ENCODE data around the gene SUN1.
"Not testable (repeated sequence)": the region's sequence is repeated elsewhere in the genome, so short reads cannot be mapped to it uniquely, and the experiment has no call there.

The SUN1 gene

GRCh38 chr7:856444-857095 is 24.3 kb downstream of the SUN1 start:
- no peak for DNase-seq (ENCODE audit: low spot score)

DNA sequence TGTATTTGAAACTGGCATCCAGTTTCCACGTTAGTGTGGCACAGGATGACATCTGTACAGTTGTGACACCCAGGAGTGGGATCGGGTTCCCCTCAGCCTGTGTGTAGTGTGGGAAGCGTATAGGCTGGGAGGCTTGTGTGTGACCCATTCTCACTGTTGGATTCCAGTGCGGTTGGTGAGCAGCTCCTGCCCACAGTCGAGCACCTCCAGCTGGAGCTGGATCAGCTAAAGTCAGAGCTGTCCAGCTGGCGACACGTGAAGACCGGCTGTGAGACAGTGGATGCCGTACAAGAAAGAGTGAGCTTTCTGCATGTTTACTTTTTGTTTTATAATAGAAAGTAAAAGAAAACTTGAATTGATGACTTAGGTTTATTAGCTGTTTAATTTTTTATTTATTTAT is 25.4 kb downstream of the SUN1 start:
- DNase-seq (ENCODE audit: low spot score), result no peak

GRCh38 chr7:859359-860030 is 27.2 kb downstream of the SUN1 start:
- DNase-seq (ENCODE audit: low spot score), result no peak

- DNase-seq (ENCODE audit: low spot score), result no peak
Measured at GRCh38 chr7:860149-860548, 27.9 kb downstream of the SUN1 start.

- DNase-seq (ENCODE audit: low spot score), result no peak
Measured at GRCh38 chr7:861222-861621, 28.9 kb downstream of the SUN1 start.

GRCh38 chr7:862157-862556 is 29.9 kb downstream of the SUN1 start:
- DNase-seq (ENCODE audit: low spot score), result no peak

DNA sequence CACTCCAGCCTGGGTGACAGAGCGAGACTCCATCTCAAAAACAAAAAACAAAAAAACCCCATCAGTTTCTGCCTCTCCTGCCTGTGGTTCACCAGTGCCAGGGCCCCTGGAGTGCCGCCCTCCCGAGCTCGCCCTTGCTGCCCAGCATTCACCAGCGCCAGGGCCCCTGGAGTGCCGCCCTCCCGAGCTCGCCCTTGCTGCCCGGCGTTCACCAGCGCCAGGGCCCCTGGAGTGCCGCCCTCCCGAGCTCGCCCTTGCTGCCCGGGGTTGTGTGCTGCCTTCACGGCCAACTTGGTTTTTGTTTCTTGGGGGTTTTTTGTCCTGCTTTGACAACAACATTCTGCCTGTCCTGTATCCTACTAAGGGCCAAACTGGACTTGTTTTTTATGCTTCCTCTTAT is 30.8 kb downstream of the SUN1 start:
- DNase-seq (ENCODE audit: low spot score), result no peak

DNA sequence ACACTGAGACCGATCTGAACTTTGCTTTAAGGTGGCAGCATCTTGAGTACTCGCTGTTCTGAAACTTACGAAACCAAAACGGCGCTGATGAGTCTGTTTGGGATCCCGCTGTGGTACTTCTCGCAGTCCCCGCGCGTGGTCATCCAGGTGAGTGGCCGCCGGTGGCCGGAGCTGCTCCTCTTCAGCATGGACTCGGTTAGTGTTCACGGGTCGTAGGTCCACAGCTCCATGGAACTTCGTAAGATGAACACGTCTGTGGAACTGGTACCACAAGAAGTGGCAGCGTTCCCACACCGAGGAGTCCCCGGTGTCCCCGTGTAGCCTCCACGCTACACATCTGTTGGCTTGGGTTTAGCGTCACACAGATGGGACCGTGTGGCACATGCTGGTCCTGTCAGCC is 33.6 kb downstream of the SUN1 start:
- no peak for DNase-seq (ENCODE audit: low spot score)

- DNase-seq (ENCODE audit: low spot score), result no peak
Measured at GRCh38 chr7:867001-867405, 34.7 kb downstream of the SUN1 start.

- no peak for DNase-seq (ENCODE audit: low spot score)
Measured at GRCh38 chr7:867406-868188, 35.3 kb downstream of the SUN1 start.

- no peak for DNase-seq (ENCODE audit: low spot score)
Measured at GRCh38 chr7:868189-868486, 35.9 kb downstream of the SUN1 start.

GRCh38 chr7:869348-869747 is 37.1 kb downstream of the SUN1 start:
- no peak for DNase-seq (ENCODE audit: low spot score)

GRCh38 chr7:871900-872537 is 39.7 kb downstream of the SUN1 start:
- no peak for DNase-seq (ENCODE audit: low spot score)

- DNase-seq (ENCODE audit: low spot score), result not testable (repeated sequence)
Measured at GRCh38 chr7:872685-873084, 40.4 kb downstream of the SUN1 start.

GRCh38 chr7:873367-874002 is 41.2 kb downstream of the SUN1 start:
- peak; percentile 91 for DNase-seq (ENCODE audit: low spot score)

- no peak for DNase-seq (ENCODE audit: low spot score)
Measured at GRCh38 chr7:874031-874749, 41.9 kb downstream of the SUN1 start.

- DNase-seq (ENCODE audit: low spot score), result no peak
Measured at GRCh38 chr7:875051-875450, 42.8 kb downstream of the SUN1 start.

GRCh38 chr7:875476-876076 is 43.3 kb downstream of the SUN1 start:
- DNase-seq (ENCODE audit: low spot score), result no peak

GRCh38 chr7:876077-876971 is 44.0 kb downstream of the SUN1 start, which contains the start of gene GET4:
TSS of gene GET4 (plus strand) at chr7:876554. CDS start at chr7:876646, 92 bp downstream.
- peak; percentile 94 for DNase-seq (ENCODE audit: low spot score)

DNA sequence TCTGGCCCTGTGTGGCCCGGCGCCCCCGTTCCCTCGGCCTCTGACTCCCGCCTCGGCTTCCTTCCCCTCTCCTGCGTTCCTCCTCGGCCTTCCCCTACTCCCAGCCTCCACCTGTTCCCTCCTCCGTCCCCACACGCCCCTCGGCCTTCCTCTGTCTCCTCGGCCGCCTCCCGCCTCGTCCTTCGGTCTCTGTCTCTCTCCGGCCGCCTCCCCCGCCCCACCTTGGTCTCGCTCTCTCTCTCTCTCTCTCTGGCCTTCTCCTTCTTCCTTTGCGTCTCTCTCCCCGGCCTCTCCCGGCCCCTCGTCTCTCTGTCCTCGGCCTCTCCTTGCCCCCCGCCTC is 44.7 kb downstream of the SUN1 start:
- DNase-seq (ENCODE audit: low spot score), result peak; percentile 42
